Mesodermal cell (in vitro differentiated cells): Measurements from ENCODE around the gene NDST4. TPM values are rescaled to one million over a fixed set of nuclear protein-coding genes. Genes with fewer than 3 reads are reported as not detected.

Experiments used
- H3K27ac ChIP-seq: 2 replicates; pipeline ENCODE4 v1.7.0; 2013; ENCODE audit warnings: mild to moderate bottlenecking, low read depth, low read length, moderate library complexity; ENCODE audit not compliant: severe bottlenecking
- H3K36me3 ChIP-seq: 2 replicates; pipeline ENCODE4 v1.7.1; 2013; ENCODE audit warnings: mild to moderate bottlenecking, low read length, moderate library complexity; ENCODE audit not compliant: control insufficient read depth, insufficient read depth
- H3K4me1 ChIP-seq: one replicate; pipeline ENCODE4 v1.7.1; 2013; ENCODE audit warnings: mild to moderate bottlenecking, low read length; ENCODE audit not compliant: insufficient read depth, control insufficient read depth, poor library complexity, severe bottlenecking
- H3K4me3 ChIP-seq: 2 replicates; pipeline ENCODE4 v1.7.0; 2013; ENCODE audit warnings: low read length, control low read depth, mild to moderate bottlenecking; ENCODE audit not compliant: insufficient read depth, poor library complexity, severe bottlenecking; ENCODE audit errors: extremely low read depth
- H3K9me3 ChIP-seq: 2 replicates; pipeline ENCODE4 v1.7.1; 2013; ENCODE audit warnings: mild to moderate bottlenecking, low read length, moderate library complexity; ENCODE audit not compliant: control insufficient read depth
- WGBS, 2 experiments: methylation state at CpG; one replicate each; pipeline ENCODE4 v1.1.5; 2013; ENCODE audit warnings: missing lambda C conversion rate in 2 of 2; ENCODE audit not compliant: insufficient coverage in 2 of 2; 5-methylcytosine and 5-hydroxymethylcytosine counted together
- polyA plus RNA-seq, 2 experiments: library from polyadenylated mRNA; stranded (reverse); fragments of 50-300 nt; gene quantifications; one replicate each; pipeline ENCODE4 v1.2.3, GENCODE V29; 2013

NDST4 gene
- polyA plus RNA-seq (2013, experiment 1 of 2), result 0.52 TPM
- polyA plus RNA-seq (2013, experiment 2 of 2), result 0.15 TPM

DNA sequence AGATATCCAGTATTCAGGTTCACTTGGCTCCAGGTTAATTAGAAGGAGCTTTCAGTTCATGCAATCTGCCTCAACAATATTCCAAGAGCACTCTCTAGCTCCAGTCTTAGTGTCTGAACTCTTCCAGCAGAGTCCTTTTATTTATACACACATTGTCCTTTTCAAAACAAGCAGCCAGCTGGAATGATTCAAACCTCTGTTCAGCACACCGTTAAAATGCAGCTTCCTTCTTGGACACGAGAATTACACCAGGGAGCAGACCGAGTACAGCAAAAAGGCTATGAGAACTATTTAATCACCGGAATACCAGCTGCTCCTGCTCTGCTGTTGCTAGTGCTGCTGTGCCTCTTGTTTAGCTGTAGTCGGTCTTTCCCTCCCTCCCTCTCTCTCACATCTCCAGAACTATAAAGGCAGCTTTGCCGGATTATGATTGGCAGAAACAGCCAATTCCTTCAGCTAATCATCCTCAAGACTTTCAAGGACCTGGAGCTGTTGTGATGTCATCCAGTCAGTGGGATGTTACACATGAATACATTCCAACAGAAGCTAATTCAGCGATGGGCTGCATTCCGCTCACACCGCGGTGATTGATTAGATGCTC, at the start of gene NDST4:
TSS of gene NDST4 (minus strand) at position 115 of the 601 bp plus-strand sequence. CDS start 36,584 bp downstream, outside the sequence.
- H3K4me3 ChIP-seq, result no peak within 1 kb of the TSS
- no peaks in the 10 kb centered on the region for H3K36me3 ChIP-seq
- H3K4me1 ChIP-seq, result no peaks in the 10 kb centered on the region
- peak within 1 kb of the TSS; percentile 73 for H3K27ac ChIP-seq
- no peaks in the 10 kb centered on the region for H3K9me3 ChIP-seq
- 64 to 86% methylated on average over 7 to 8 of the region's 10 CpGs for WGBS, 2 experiments

DNA sequence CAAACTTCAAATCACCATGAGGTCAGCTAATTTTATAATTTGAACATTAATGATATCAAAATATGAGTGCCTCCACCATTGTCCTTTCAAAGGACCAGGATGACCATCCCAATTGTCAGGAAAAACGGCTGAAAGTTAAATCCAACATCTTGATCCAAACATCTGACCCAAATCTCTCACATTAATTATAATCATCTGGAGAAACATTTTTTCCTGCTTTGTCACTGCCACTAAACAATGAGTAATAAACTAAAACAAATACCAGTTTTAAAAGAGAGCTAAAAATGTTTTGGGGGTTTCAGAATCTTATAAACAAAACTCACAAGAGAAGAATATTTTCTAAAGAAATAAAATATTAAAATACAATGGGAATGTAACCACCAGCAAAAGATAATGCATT, 45.7 kb upstream of the NDST4 start:
- Histone ChIP-seq H3K4me1 (no peaks in the 10 kb centered on the region), H3K27ac (no peak overlapping the region), H3K36me3 (no peaks in the 10 kb centered on the region), H3K4me3 (no peak overlapping the region), H3K9me3 (no peaks in the 10 kb centered on the region)
- 75% methylated on average over 1 of the region's 1 CpG; no CpG with 5 or more reads in 1 of the 2 experiments for WGBS, 2 experiments

DNA sequence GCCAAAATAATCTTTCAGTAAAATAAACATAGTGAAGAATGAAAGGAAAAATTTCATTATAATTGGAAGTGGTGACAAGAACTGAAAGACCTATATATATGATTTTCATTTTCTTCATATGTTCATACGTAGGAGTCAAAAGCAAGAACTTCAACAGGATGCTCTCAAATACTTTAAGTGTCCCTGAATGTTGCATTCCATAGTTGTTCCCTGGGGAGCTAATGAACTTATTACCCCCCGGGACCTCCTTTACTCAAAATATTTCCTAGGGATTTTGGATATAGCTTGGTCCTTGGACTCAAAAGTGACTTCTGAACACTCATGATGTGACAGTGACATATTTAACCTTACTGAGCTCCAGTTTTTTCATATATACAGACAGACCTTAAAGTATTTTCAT, 44.9 kb upstream of the NDST4 start:
- Histone ChIP-seq H3K36me3 (no peaks in the 10 kb centered on the region), H3K4me1 (no peaks in the 10 kb centered on the region), H3K4me3 (no peak overlapping the region), H3K27ac (no peak overlapping the region), H3K9me3 (no peaks in the 10 kb centered on the region)
- 85% methylated on average over 2 of the region's 2 CpGs; no CpG with 5 or more reads in 1 of the 2 experiments for WGBS, 2 experiments

DNA sequence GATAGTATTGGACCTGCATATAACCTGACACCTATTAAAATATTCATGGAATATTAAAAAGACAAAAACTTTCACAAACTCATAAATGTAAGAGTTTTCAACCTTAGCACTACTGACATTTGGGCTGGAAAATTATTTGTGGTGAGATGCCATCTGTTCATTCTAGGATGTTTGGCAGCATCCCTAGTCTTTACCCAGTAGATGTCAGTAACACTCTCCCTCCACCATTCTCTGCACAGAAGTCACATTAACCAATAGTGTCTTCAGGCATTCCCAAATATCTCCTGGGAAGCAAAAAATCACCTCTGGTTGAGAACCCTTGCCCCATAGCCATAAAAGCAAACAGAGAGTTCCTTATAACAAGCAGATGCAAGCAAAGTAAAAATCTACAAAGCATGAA, 41.4 kb upstream of the NDST4 start:
- Histone ChIP-seq H3K4me1 (no peaks in the 10 kb centered on the region), H3K36me3 (no peaks in the 10 kb centered on the region), H3K27ac (no peak overlapping the region), H3K9me3 (no peaks in the 10 kb centered on the region), H3K4me3 (no peak overlapping the region)

DNA sequence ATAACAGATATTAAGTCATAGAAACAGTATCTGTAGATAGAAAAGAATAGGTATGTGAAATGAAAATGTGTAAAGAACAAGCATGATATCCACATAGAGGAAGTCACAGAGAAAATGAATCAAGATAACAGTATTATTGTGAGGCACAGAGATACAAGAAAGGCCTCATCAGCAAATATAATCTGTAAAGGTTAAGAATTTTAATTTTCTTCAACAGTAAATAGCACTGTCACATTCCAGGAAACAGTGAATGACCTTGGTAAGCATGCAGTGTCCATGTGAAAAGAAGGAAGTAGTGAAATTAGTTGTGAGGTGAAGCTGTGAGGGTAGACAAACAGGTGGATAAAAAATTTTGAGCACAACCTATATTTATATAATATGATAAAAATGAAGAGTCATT, 39.5 kb upstream of the NDST4 start:
- H3K9me3 ChIP-seq, result no peaks in the 10 kb centered on the region
- H3K4me3 ChIP-seq, result no peak overlapping the region

DNA sequence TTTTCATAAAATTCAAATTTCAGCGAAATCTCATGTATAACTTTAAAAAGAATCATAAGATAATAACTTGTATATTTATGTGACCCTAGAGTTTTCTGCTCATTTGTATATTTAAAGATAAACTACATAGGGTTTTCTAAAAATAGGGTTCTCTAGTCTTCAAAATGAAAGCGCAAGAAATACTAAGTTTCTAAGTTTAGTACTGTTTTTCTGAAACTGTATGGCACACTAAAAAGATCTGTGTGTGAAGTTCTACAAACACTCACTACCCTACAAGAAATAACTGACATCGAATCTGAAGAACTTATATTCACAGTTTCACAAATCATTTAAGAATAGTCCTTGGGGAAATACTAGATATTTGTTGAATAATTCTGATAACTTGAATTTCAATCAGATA, 38.7 kb upstream of the NDST4 start:
- no peaks in the 10 kb centered on the region for H3K9me3 ChIP-seq
- no peaks in the 10 kb centered on the region for H3K36me3 ChIP-seq
- no peak overlapping the region for H3K4me3 ChIP-seq
- no peak overlapping the region for H3K27ac ChIP-seq
- no peaks in the 10 kb centered on the region for H3K4me1 ChIP-seq
- no CpG with 5 or more reads among the region's 3 CpGs for WGBS, 2 experiments

More for the DNA sequence above, 39.5 kb upstream of the NDST4 start:
- Histone ChIP-seq H3K36me3 (no peaks in the 10 kb centered on the region), H3K27ac (no peak overlapping the region), H3K4me1 (no peaks in the 10 kb centered on the region)

DNA sequence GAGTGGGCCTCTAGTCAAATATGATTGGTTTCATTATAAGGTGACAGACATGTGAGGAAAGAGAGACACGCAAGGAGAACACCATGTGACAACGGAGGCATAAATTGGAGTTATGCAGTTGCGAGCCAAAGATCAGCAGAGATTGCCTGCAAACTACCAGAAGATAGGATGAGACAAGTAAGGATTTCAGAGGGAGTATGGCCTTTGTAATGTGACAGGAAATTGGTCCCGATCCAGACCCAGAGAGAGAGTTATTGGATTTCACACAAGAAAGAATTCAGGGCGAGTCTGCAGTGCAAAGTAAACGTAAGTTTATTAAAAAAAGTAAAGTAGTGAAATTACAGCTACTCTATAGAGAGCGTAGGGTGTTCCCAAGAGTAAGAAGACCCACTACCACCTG, 35.7 kb upstream of the NDST4 start:
- 90 to 93% methylated on average over 4 of the region's 7 CpGs for WGBS, 2 experiments
- Histone ChIP-seq H3K4me3 (no peak overlapping the region), H3K9me3 (no peaks in the 10 kb centered on the region), H3K36me3 (no peaks in the 10 kb centered on the region), H3K27ac (no peak overlapping the region), H3K4me1 (no peaks in the 10 kb centered on the region)

DNA sequence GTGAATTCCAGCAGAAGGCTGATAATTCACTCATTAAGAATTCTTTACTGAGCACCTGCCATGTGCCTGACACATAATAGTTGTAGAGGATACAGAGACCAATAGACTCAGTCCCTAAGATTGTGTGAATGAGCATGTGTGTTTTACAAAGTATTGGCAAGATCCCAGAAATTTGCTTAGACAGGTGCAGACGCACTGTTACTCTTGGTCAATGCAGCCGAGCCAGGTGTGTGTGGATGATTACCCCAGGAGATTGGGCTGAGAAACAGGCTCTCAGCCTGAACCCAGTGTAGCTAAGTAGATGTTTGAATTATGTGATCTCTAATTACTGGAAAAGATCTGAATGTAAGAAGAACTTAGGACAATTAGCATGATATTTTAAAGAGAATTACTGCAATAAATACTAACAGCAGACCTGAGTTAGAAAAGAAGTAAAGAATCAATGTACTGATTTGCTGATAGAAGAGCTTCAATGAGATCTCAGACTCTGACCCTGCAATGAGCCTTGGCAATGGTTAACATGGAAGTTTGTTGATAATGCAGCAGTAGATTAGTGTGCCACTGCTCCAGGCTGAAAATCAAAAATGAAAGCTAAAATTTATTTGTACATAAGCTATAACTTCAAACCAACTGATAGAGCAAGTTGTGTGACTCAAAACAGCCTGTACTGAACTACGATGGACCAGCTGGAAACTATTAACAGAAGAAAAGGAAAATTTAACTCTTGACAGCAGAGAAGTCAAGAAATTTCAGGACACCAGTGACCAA, 32.2 kb upstream of the NDST4 start:
- Histone ChIP-seq H3K27ac (no peak overlapping the region), H3K36me3 (no peaks in the 10 kb centered on the region), H3K4me3 (no peak overlapping the region), H3K9me3 (no peaks in the 10 kb centered on the region), H3K4me1 (no peaks in the 10 kb centered on the region)
- 94 to 96% methylated on average over 2 of the region's 3 CpGs for WGBS, 2 experiments

DNA sequence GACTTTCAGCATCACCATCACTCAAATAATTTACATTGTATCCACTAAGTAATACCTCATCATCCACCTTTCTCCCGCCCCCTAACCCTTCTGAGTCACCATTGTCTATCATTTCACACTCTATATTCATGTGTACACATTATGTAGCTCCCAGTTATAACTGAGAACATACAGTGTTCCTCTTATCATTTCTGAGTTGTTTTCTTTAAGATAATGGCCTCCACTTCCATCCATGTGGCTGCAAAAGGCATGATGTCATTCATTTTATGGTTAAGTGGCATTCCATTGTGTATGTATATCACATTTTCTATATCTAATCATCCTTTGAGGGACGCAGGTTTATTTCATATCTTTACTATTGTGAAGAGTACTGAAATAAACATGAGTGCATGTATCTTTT, 14.6 kb upstream of the NDST4 start:
- H3K27ac ChIP-seq, result no peak overlapping the region
- no peaks in the 10 kb centered on the region for H3K9me3 ChIP-seq
- WGBS, 2 experiments, result 86% methylated on average over 1 of the region's 2 CpGs; no CpG with 5 or more reads in 1 of the 2 experiments
- no peak overlapping the region for H3K4me3 ChIP-seq
- no peaks in the 10 kb centered on the region for H3K4me1 ChIP-seq
- H3K36me3 ChIP-seq, result no peaks in the 10 kb centered on the region

DNA sequence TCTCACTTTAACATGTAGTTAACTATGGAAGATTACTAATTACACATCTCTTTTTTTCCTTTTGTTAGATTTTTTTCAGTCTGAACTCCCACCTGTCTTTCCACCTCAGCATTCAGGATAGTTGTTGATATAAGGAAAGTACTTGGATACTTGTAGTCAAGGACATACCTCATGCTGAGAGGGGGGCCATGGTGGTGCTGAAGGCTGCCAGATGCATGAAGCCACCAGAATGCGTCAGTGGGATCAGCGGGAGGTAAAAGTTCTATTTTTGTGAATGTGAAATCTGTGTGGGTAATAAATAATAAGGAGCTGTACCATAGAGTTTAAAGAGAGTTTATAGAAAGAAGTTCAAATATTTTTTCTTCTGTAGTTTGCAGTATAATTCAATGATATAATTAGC, 13.1 kb upstream of the NDST4 start:
- 87% methylated on average over 2 of the region's 2 CpGs; no CpG with 5 or more reads in 1 of the 2 experiments for WGBS, 2 experiments
- no peaks in the 10 kb centered on the region for H3K36me3 ChIP-seq
- no peaks in the 10 kb centered on the region for H3K4me1 ChIP-seq
- no peak overlapping the region for H3K4me3 ChIP-seq
- no peaks in the 10 kb centered on the region for H3K9me3 ChIP-seq
- no peak overlapping the region for H3K27ac ChIP-seq
